SU-DHL-6 (cell line): ENCODE data around the gene MRPS22.

Experiments
- H2AFZ ChIP-seq: fragments of 200-600 bp; sonication (generic); 2 replicates; pipeline ENCODE4 v1.6.1; 2014; ENCODE audit warnings: low read depth, mild to moderate bottlenecking, moderate library complexity, mixed read lengths, antibody characterized with exemption, low read length; ENCODE audit not compliant: severe bottlenecking
- H3F3A ChIP-seq: fragments of 200-600 bp; shearing (Covaris generic); 2 replicates; pipeline ENCODE4 v1.6.0; 2016; ENCODE audit warnings: antibody characterized with exemption, mild to moderate bottlenecking; ENCODE audit not compliant: insufficient read depth
- H3K27ac ChIP-seq: fragments of 200-600 bp; sonication (generic); 2 replicates; pipeline ENCODE4 v1.5.1; 2016; ENCODE audit warnings: low read depth, mild to moderate bottlenecking, low read length, moderate library complexity, mixed read lengths
- H3K27me3 ChIP-seq: fragments of 200-600 bp; sonication (generic), shearing (Covaris generic); 2 replicates; pipeline ENCODE4 v1.6.0; 2014; ENCODE audit warnings: mild to moderate bottlenecking, low read length
- H3K36me3 ChIP-seq: fragments of 200-600 bp; sonication (generic); 2 replicates; pipeline ENCODE4 v1.6.1; 2014; ENCODE audit warnings: mild to moderate bottlenecking, low read length, mixed read lengths
- H3K4me2 ChIP-seq: fragments of 300-600, 200-600 bp; shearing (Covaris generic), sonication (generic); 2 replicates; pipeline ENCODE4 v1.6.0; 2014; ENCODE audit warnings: low read length, low read depth, mild to moderate bottlenecking; ENCODE audit not compliant: poor library complexity, severe bottlenecking
- H3K4me3 ChIP-seq: fragments of 200-600 bp; sonication (generic); 2 replicates; pipeline ENCODE4 v1.5.1; 2014; ENCODE audit warnings: antibody characterized with exemption, low read length, mild to moderate bottlenecking, mixed read lengths; ENCODE audit not compliant: insufficient read depth, poor library complexity, severe bottlenecking
- H3K79me2 ChIP-seq: fragments of 200-600 bp; sonication (generic); 2 replicates; pipeline ENCODE4 v1.6.1; 2014; ENCODE audit warnings: mild to moderate bottlenecking, low read length, moderate library complexity; ENCODE audit not compliant: insufficient read depth
- H3K9ac ChIP-seq: fragments of 200-600 bp; sonication (generic); 2 replicates; pipeline ENCODE4 v1.7.0; 2014; ENCODE audit warnings: mild to moderate bottlenecking, low read length
- H3K9me2 ChIP-seq: fragments of 200-600 bp; sonication (generic); replicated peaks from 2 replicates; pipeline ENCODE4 v1.6.1; 2014; ENCODE audit warnings: low read length; ENCODE audit not compliant: insufficient read depth
- H3K9me3 ChIP-seq: fragments of 200-600 bp; sonication (generic); 2 replicates; pipeline ENCODE4 v1.6.1; 2014; ENCODE audit warnings: low read length, mixed read lengths; ENCODE audit not compliant: insufficient read depth
- H4K20me1 ChIP-seq: fragments of 200-600 bp; sonication (generic); 2 replicates; pipeline ENCODE4 v1.6.1; 2014; ENCODE audit warnings: low read depth, mild to moderate bottlenecking, antibody characterized with exemption, low read length, moderate library complexity, mixed read lengths
- EZH2phosphoT487 ChIP-seq: fragments of 200-600 bp; sonication (generic), shearing (Covaris generic); conservative IDR thresholded peaks from 2 replicates; pipeline ENCODE4 v1.6.1; 2018; ENCODE audit warnings: mild to moderate bottlenecking, antibody characterized with exemption, low read length, moderate library complexity, mixed read lengths
- TF ChIP-seq, protein P1 (sequence below): fragments of 200-600 bp; sonication (generic); IDR thresholded peaks from one replicate; pipeline ENCODE4 v1.5.1; 2017; ENCODE audit warnings: antibody characterized with exemption, mild to moderate bottlenecking, low read length, moderate library complexity; ENCODE audit not compliant: insufficient read depth, poor library complexity, severe bottlenecking

MRPS22 gene

DNA sequence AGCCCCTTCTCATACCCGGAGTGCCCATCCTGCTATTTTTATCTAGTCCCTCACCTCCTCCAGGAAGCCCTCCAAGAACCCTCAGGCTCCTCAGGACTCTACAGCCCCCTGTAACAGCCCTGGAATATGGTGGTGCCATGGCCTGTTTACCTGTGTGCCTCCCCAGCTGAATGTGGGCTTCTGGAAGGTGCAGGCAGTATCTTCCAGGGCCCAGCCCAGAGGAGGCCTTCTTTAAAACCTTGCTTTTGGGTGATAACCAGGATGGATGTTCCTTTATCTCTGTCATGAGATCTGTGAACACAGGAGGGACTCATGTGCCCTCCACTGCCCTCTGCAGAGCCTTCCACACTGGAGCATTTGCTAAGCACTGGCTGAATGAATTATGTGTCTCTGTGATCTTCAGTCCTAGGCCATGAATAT is 36.7 kb upstream of the MRPS22 start:
- H3K9me2 ChIP-seq, result no peaks in the 10 kb centered on the region
- H2AFZ ChIP-seq, result no peak overlapping the region
- H3K27me3 ChIP-seq, result no peaks in the 10 kb centered on the region
- no peaks in the 10 kb centered on the region for H3K79me2 ChIP-seq
- H3K9ac ChIP-seq, result no peak overlapping the region
- TF ChIP-seq EZH2phosphoT487, result no peak
- TF ChIP-seq, protein P1, sequence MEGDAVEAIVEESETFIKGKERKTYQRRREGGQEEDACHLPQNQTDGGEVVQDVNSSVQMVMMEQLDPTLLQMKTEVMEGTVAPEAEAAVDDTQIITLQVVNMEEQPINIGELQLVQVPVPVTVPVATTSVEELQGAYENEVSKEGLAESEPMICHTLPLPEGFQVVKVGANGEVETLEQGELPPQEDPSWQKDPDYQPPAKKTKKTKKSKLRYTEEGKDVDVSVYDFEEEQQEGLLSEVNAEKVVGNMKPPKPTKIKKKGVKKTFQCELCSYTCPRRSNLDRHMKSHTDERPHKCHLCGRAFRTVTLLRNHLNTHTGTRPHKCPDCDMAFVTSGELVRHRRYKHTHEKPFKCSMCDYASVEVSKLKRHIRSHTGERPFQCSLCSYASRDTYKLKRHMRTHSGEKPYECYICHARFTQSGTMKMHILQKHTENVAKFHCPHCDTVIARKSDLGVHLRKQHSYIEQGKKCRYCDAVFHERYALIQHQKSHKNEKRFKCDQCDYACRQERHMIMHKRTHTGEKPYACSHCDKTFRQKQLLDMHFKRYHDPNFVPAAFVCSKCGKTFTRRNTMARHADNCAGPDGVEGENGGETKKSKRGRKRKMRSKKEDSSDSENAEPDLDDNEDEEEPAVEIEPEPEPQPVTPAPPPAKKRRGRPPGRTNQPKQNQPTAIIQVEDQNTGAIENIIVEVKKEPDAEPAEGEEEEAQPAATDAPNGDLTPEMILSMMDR, result no peak
- H3K27ac ChIP-seq, result no peak overlapping the region
- no peaks in the 10 kb centered on the region for H3K36me3 ChIP-seq
- no peak overlapping the region for H3K4me3 ChIP-seq
- H3F3A ChIP-seq, result no peaks in the 10 kb centered on the region
- no peaks in the 10 kb centered on the region for H4K20me1 ChIP-seq
- H3K4me2 ChIP-seq, result no peak overlapping the region
- no peaks in the 10 kb centered on the region for H3K9me3 ChIP-seq

DNA sequence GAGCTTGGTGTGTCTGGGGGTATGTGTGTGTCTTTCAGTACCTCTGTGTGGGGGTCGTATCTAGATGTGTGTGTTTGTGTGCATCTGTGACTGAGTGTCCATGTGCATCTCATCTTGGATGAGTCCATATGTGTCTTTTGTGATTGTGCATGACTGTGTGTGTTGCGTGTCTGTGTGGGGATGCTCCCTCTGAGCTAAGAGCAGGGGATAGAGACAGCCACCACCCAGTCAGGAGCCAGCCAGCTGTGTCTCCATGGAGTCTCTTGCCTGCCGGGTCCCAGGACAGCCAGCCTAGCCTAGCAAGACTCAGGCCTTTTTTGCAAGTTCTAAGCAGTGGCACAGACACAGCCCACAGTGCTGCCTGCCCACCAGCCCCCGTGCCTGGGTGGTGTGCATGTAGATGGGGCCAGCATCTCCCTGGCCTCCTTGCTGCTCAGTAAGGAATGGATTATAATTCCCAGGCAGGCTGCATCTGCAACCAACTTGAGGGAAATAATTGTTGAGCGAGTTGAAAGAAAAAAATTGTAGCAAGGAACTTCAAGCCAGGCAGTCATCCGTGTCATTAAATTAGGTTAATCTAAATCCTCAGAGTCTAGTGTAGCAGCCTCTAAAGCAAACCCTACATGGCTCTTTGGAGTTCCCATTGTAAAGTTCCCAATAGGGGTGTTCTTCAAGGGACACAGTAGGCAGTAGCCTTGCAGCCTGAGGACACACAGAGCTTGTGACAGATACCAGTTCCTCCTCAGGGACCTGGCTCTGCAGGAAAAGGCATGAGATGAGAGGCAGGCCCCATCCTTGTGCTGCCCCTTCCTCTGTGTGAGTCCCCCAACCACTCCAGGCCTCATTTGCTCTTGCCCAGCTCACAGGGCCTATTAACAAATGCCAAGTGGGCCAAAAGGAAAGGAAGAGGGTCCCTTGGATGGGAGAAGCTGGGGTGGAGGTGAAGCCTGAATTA is 35.9 kb upstream of the MRPS22 start:
- Histone ChIP-seq H3K4me3 (no peak overlapping the region), H3K79me2 (no peaks in the 10 kb centered on the region), H3K9me3 (no peaks in the 10 kb centered on the region), H3K27me3 (no peaks in the 10 kb centered on the region), H3K4me2 (no peak overlapping the region), H3F3A (no peaks in the 10 kb centered on the region), H3K27ac (no peak overlapping the region), H2AFZ (no peak overlapping the region), H3K9me2 (no peaks in the 10 kb centered on the region), H3K36me3 (no peaks in the 10 kb centered on the region), H3K9ac (no peak overlapping the region), H4K20me1 (no peaks in the 10 kb centered on the region)
- TF ChIP-seq, protein P1, result no peak
- TF ChIP-seq EZH2phosphoT487, result no peak

DNA sequence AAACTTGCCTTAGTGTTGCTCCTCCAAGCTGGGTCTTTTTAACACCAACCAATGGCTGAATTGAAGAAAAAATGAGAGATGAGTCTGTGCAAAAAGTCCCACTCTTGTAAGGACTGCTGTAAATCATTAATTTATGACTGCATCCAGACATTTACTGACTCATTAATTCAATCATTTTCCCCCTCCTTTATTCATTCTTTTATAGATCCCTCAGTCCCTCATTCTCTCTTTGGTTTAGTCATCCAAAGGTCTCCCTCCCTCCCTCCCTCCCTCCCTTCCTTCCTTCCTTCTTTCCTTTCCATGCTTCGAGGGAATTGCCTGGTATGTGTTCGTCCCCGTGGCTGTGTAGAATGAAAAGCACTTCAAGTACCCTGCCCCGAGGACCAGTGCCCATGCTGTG is 35.3 kb upstream of the MRPS22 start:
- H4K20me1 ChIP-seq, result no peaks in the 10 kb centered on the region
- no peak overlapping the region for H3K4me3 ChIP-seq
- H3K9me3 ChIP-seq, result no peaks in the 10 kb centered on the region
- no peak overlapping the region for H3K4me2 ChIP-seq
- no peaks in the 10 kb centered on the region for H3K27me3 ChIP-seq
- TF ChIP-seq, protein P1, result no peak
- TF ChIP-seq EZH2phosphoT487, result no peak
- no peaks in the 10 kb centered on the region for H3K36me3 ChIP-seq
- no peak overlapping the region for H2AFZ ChIP-seq
- no peak overlapping the region for H3K27ac ChIP-seq
- no peaks in the 10 kb centered on the region for H3K9me2 ChIP-seq
- no peaks in the 10 kb centered on the region for H3F3A ChIP-seq
- no peak overlapping the region for H3K9ac ChIP-seq
- no peaks in the 10 kb centered on the region for H3K79me2 ChIP-seq
